H1 (cell line): Measurements from ENCODE around the gene MDFI. TPM values are rescaled to one million over a fixed set of nuclear protein-coding genes. Genes with fewer than 3 reads are reported as not detected.

Experiments
- ASH2L ChIP-seq: fragments of 200-600, 300-600 bp; sonication (generic); IDR thresholded peaks from one replicate; pipeline ENCODE4 v1.7.1; 2017; ENCODE audit warnings: low read length
- BCL11A ChIP-seq, 2 experiments: IDR thresholded peaks; one replicate each; pipeline ENCODE4 v1.6.1; 2011; ENCODE audit warnings: low read depth in 2 of 2, low read length in 2 of 2, mild to moderate bottlenecking in 2 of 2
- CHD7 ChIP-seq: fragments of 300-600 bp; sonication (generic); IDR thresholded peaks from 2 replicates; pipeline ENCODE4 v1.7.1; 2012; ENCODE audit warnings: low read length, moderate library complexity, mild to moderate bottlenecking, inconsistent platforms; ENCODE audit not compliant: insufficient replicate concordance
- E2F6 ChIP-seq: IDR thresholded peaks from 2 replicates; pipeline ENCODE4 v1.6.1; 2012; ENCODE audit warnings: inconsistent platforms
- EGR1 ChIP-seq: IDR thresholded peaks from 2 replicates; pipeline ENCODE4 v1.6.1; 2011; ENCODE audit warnings: low read depth, low read length, borderline replicate concordance
- JUND ChIP-seq: IDR thresholded peaks from 2 replicates; pipeline ENCODE4 v1.6.1; 2011; ENCODE audit warnings: mild to moderate bottlenecking, improper control_type of control experiment, low read length
- KDM5A ChIP-seq: fragments of 200-600 bp; IDR thresholded peaks from 2 replicates; pipeline ENCODE4 v1.7.1; 2012; ENCODE audit warnings: mild to moderate bottlenecking, low read length, inconsistent platforms, mixed read lengths
- SIRT6 ChIP-seq: IDR thresholded peaks from one replicate; pipeline ENCODE4 v1.7.1; 2012; ENCODE audit warnings: low read length, inconsistent platforms
- SP4 ChIP-seq: IDR thresholded peaks from 2 replicates; pipeline ENCODE4 v1.6.1; 2012; ENCODE audit warnings: low read length, inconsistent platforms
- SUZ12 ChIP-seq: fragments of 200-600 bp; sonication (generic); IDR thresholded peaks from 2 replicates; pipeline ENCODE4 v1.6.1; 2012; ENCODE audit warnings: mild to moderate bottlenecking, inconsistent platforms, low read length, moderate library complexity, mixed read lengths
- TAF1 ChIP-seq: IDR thresholded peaks from 2 replicates; pipeline ENCODE4 v1.6.1; 2011; ENCODE audit warnings: mild to moderate bottlenecking, low read depth, low read length
- TEAD4 ChIP-seq: IDR thresholded peaks from 2 replicates; pipeline ENCODE4 v1.6.1; 2012; ENCODE audit warnings: low read depth, low read length, inconsistent platforms, mixed read lengths
- polyA plus RNA-seq, 7 experiments: library from polyadenylated mRNA; depleted of rRNA in 3 of 7; stranded (reverse) in 5 of 7; unstranded in 2 of 7; fragments of >200 nt in 5 of 7; fragments of 200-250 nt in 2 of 7; gene quantifications; 1 replicate in 5 of 7; 2 replicates in 1 of 7; 4 replicates in 1 of 7; pipeline versions ENCODE4 v1.2.1 to v1.2.3, GENCODE V29; 2011 to 2013; ENCODE audit warnings: missing spikeins in 2 of 7, mixed read lengths in 2 of 7
- total RNA-seq: library from RNA; stranded (reverse); fragmentation: NEBNext Ultra II Directional; extraction: Animal tissue kit (Norgen Biotek cat#: 25700); gene quantifications from 2 replicates; pipeline ENCODE4 v1.2.1, GENCODE V29; 2021

The MDFI gene
- total and polyA plus RNA-seq, 2 of the 8 experiments (the other 6 are each of a cell fraction or from before 2014, with no cell fraction given): 41.0 to 65.6 TPM

GRCh38 chr6:41678511-41679084 is 40.3 kb downstream of the MDFI start (continued):
- TF ChIP-seq CHD7 (no peak), EGR1 (no peak), SIRT6 (no peak), E2F6 (no peak), JUND (no peak), KDM5A (no peak), BCL11A (IDR thresholded peaks at IDR 0.05; ENCODE audit: low read depth in 2 of 2, low read length in 2 of 2) (no peak), SP4 (no peak), TAF1 (no peak), TEAD4 (no peak), ASH2L (no peak), SUZ12 (no peak)
